Left lung (tissue), 10 donors: ENCODE results near the gene GAGE1. TPM values are rescaled to one million over a fixed set of nuclear protein-coding genes. Genes with fewer than 3 reads are reported as not detected.
A peak's percentile ranks its signal among the peaks of the same experiment; 100 is the strongest.

ENCODE experiments used
- ATAC-seq: fragments of 200-7000 bp; cut with Tn5 transposase; one replicate; pipeline ENCODE4 v1.9.1; 2020; ENCODE audit warnings: moderate library complexity
- DNase-seq, 4 donors: peaks; one replicate each; pipeline ENCODE4 v3.0.0-alpha.2; 2013 to 2020
- H3K27ac ChIP-seq, 2 donors: fragments of 200-600 bp; sonication (generic) in 1 of 2; one replicate each; pipeline versions ENCODE4 v1.5.0 to v1.8.0; 2020 to 2021
- H3K27me3 ChIP-seq, 2 donors: fragments of 200-600 bp; sonication (generic) in 1 of 2; one replicate each; pipeline versions ENCODE4 v1.5.0 to v1.8.0; 2020 to 2021
- H3K36me3 ChIP-seq, 2 donors: fragments of 200-600 bp; sonication (generic) in 1 of 2; one replicate each; pipeline versions ENCODE4 v1.5.0 to v1.8.0; 2020 to 2021
- H3K4me1 ChIP-seq, 2 donors: fragments of 200-600 bp; one replicate each; pipeline ENCODE4 v1.8.0; 2021
- H3K4me3 ChIP-seq, 2 donors: fragments of 200-600 bp; sonication (generic) in 1 of 2; one replicate each; pipeline versions ENCODE4 v1.5.0 to v1.8.0; 2020 to 2021; ENCODE audit warnings: mild to moderate bottlenecking in 1 of 2
- H3K9me3 ChIP-seq, 2 donors: fragments of 200-600 bp; sonication (generic) in 1 of 2; one replicate each; pipeline versions ENCODE4 v1.5.0 to v1.8.0; 2020 to 2021
- CTCF ChIP-seq, 2 donors: fragments of 200-600 bp; sonication (generic) in 1 of 2; IDR thresholded peaks; one replicate each; pipeline versions ENCODE4 v1.5.0 to v1.8.0; 2021; ENCODE audit warnings: antibody characterized with exemption in 2 of 2
- intact Hi-C, 2 donors: fragments of 100-400 bp; cut with DNase I; formaldehyde crosslinking; loops; one replicate each; pipeline versions ENCODE4 v1.11.2 to v1.14.2; 2022
- polyA plus RNA-seq, 6 donors: library from polyadenylated mRNA; unstranded; fragments of 120-200 nt; gene quantifications; one replicate each; pipeline ENCODE4 v1.2.1, GENCODE V29; 2013; ENCODE audit not compliant: insufficient read length in 6 of 6
- total RNA-seq, 2 donors: library from RNA; stranded (reverse); fragmentation: NEBNext Ultra II Directional; extraction: Animal tissue kit (Norgen Biotek cat#: 25700); gene quantifications; one replicate each; pipeline ENCODE4 v1.2.1, GENCODE V29; 2021
- donor health status: DM: no; HTN: yes; CAD: no.
- donor health status: DM: no; HTN: no; CAD: no.

Gene GAGE1
- total and polyA plus RNA-seq, 8 donors = 0.06 TPM; not detected in 7

GRCh38 chrX:49610718-49611310, 12.0 kb downstream of the GAGE1 start:
- DNase-seq (no peak), ATAC-seq (no peak)
- TF ChIP-seq CTCF (IDR thresholded peaks at IDR 0.05) = no peak
- intact Hi-C loops = no loop called here
- H3K4me3 ChIP-seq = no peak overlapping the region
- no peaks in the 10 kb centered on the region for H3K4me1 ChIP-seq
- no peak overlapping the region for H3K27ac ChIP-seq
- H3K27me3 ChIP-seq = peaks cover 0 to 7% of the 10 kb centered on the region in 2 donors
- H3K36me3 ChIP-seq = no peaks in the 10 kb centered on the region
- H3K9me3 ChIP-seq = no peaks in the 10 kb centered on the region

DNA sequence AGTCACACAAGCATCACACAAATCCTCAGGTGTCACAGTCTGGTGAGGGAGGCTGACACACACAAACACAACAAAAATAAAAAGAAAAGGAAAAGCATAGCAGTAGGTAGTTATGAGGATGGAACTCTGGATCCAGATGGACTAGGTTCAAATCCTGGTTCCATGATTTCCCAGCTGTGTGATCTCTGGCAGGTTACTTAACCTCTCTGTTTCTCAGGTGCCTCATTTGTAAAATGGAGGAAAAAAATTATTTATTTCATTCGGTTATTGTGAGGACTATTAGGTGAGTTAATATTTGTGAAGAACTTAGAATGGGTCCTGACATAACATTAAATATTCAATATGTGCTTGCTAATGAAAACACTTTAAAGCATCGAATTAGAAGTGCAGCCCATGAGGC, 19.8 kb downstream of the GAGE1 start:
- Histone ChIP-seq H3K4me1 (no peaks in the 10 kb centered on the region), H3K4me3 (no peak overlapping the region), H3K27me3 (no peaks in the 10 kb centered on the region), H3K9me3 (no peaks in the 10 kb centered on the region), H3K27ac (no peak overlapping the region), H3K36me3 (no peaks in the 10 kb centered on the region)
- no peak for TF ChIP-seq CTCF (IDR thresholded peaks at IDR 0.05)
- DNase-seq (no peak), ATAC-seq (no peak)
- intact Hi-C loops = no loop called here

DNA sequence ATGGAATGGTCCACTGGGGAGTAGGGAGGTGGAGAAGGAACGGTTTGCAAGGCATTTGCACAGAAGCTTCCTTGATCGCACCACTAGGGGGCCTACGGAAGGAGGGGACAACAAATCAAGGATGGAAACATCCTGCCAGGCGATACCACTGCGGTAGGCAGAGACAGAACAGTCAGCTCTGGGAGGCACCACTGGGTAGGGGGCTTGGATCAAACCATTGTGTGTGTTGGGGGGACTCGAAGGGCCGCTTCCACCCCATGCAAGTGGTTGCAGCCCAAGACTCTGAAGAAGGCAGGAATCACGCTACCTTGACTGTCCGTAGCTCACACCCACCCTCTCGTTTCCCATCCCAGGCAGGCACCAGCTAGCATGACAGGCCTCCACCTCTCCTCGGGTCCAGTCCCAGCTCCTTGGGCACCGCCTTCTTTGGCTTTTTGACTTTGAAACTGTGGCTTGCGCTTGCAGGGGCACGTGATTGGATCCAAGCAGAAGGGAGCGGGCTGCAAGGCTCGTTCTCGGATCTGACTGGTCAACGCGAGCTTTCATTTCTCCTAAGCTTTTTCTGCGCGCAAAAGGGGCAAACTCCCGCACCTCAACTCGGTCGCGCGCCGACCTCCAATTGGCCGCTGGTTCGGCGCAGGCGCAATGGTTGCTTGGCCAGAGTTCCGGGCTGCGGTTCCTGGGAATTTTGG, 28.4 kb downstream of the GAGE1 start:
- intact Hi-C loops = no loop called here
- DNase-seq (no peak), ATAC-seq (peak; percentile 32)
- H3K4me3 ChIP-seq = no peak overlapping the region
- TF ChIP-seq CTCF (IDR thresholded peaks at IDR 0.05) = no peak
- H3K27me3 ChIP-seq = no peaks in the 10 kb centered on the region
- H3K27ac ChIP-seq = no peak overlapping the region
- no peaks in the 10 kb centered on the region for H3K36me3 ChIP-seq
- no peaks in the 10 kb centered on the region for H3K4me1 ChIP-seq
- no peaks in the 10 kb centered on the region for H3K9me3 ChIP-seq

GRCh38 chrX:49644991-49645637, 46.3 kb downstream of the GAGE1 start:
- Histone ChIP-seq H3K36me3 (no peaks in the 10 kb centered on the region), H3K4me3 (no peak overlapping the region), H3K9me3 (no peaks in the 10 kb centered on the region), H3K27ac (no peak overlapping the region), H3K4me1 (no peaks in the 10 kb centered on the region), H3K27me3 (peaks cover 0 to 4% of the 10 kb centered on the region in 2 donors)
- intact Hi-C loops = no loop called here
- no peak for DNase-seq
- TF ChIP-seq CTCF (IDR thresholded peaks at IDR 0.05) = no peak
- no peak for ATAC-seq

DNA sequence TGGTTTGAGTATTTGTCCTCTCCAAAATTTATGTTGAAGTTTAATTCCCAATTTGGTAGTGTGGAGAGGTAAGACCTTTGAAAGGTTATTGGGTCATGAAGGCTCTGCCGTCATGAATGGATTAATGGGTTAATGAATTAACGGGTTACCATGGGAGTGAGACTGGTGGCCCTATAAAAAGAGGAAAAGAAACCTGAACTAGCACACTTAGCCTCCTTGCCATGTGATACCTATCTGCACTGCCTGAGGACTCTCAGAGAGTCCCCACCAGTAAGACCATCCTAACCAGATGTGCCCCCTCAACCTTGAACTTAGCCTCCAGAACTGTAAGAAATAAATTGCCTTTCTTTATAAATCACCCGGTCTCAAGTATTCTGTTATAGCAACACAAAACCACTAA, 57.7 kb downstream of the GAGE1 start:
- Histone ChIP-seq H3K4me1 (no peaks in the 10 kb centered on the region), H3K27ac (no peak overlapping the region), H3K9me3 (no peaks in the 10 kb centered on the region), H3K36me3 (no peaks in the 10 kb centered on the region), H3K27me3 (no peaks in the 10 kb centered on the region), H3K4me3 (no peak overlapping the region)
- intact Hi-C loops = no loop called here
- no peak for TF ChIP-seq CTCF (IDR thresholded peaks at IDR 0.05)
- no peak for DNase-seq
- no peak for ATAC-seq
